Activated CD4-positive, alpha-beta memory T cell treated with anti-CD3 and anti-CD28 coated beads for 36 hours (primary cell): ENCODE data around the gene GFI1B. TPM values are rescaled to one million over a fixed set of nuclear protein-coding genes. Genes with fewer than 3 reads are reported as not detected.
"Not testable (repeated sequence)": the region's sequence is repeated elsewhere in the genome, so short reads cannot be mapped to it uniquely, and the experiment has no call there.

ENCODE experiments used
- CTCF ChIA-PET: fragments of 350-600 bp; sonication (Branson Sonifier 250); formaldehyde crosslinking; loops from one replicate; lab custom pipeline; 2021; ENCODE audit warnings: antibody characterized with exemption, inconsistent platforms; lab: Charles Lee
- POLR2A ChIA-PET: fragments of 350-600 bp; sonication (Branson Sonifier 250); formaldehyde crosslinking; loops from one replicate; lab custom pipeline; 2021; ENCODE audit warnings: antibody characterized with exemption; lab: Charles Lee
- DNase-seq: peaks from one replicate; pipeline ENCODE4 v3.0.0-alpha.2; 2020
- H3K27ac Mint-ChIP-seq: one replicate; pipeline ENCODE4 v1.8.0; 2021; ENCODE audit warnings: mixed read lengths
- H3K27me3 Mint-ChIP-seq: one replicate; pipeline ENCODE4 v1.8.0; 2021; ENCODE audit warnings: mixed read lengths
- H3K36me3 Mint-ChIP-seq: one replicate; pipeline ENCODE4 v1.8.0; 2021; ENCODE audit warnings: mixed read lengths
- H3K4me1 Mint-ChIP-seq: one replicate; pipeline ENCODE4 v1.8.0; 2021; ENCODE audit warnings: low read depth, mixed read lengths
- H3K4me3 Mint-ChIP-seq: one replicate; pipeline ENCODE4 v1.8.0; 2021; ENCODE audit warnings: mild to moderate bottlenecking, mixed read lengths
- H3K9me3 Mint-ChIP-seq: one replicate; pipeline ENCODE4 v1.8.0; 2021; ENCODE audit warnings: mixed read lengths
- intact Hi-C: fragments of 100-400 bp; cut with micrococcal nuclease; formaldehyde crosslinking; loops from one replicate; pipeline ENCODE4 v1.15.1; 2023
- total RNA-seq, 2 experiments: library from RNA; stranded (reverse); gene quantifications; one replicate each; pipeline ENCODE4 v1.2.3, GENCODE V29; 2021

Gene GFI1B
- total RNA-seq, 2 experiments from 2014 or later, result not detected

DNA sequence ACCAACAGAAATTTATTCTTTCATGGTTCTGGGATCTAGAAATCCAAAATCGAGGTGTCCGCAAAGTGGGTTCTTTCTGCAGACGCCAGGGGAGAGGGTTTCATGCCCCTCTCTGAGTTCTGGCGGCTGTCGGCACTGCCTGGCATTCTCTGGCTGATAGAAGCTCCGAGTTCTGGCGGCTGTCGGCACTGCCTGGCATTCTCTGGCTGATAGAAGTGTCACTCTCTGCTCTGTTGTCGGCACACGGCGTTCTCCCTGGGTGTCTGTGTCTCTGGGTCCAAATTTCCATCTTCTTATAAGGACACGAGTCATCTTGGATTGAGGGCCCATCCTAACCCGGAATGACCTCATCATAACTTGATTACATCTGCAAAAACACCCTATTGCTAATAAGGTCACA, 7.6 kb downstream of the GFI1B start:
- Mint-ChIP-seq H3K36me3 (no peaks in the 10 kb centered on the region), H3K4me1 (no peaks in the 10 kb centered on the region), H3K27me3 (peaks cover 12% of the 10 kb centered on the region), H3K9me3 (peaks cover 2% of the 10 kb centered on the region), H3K4me3 (no peak overlapping the region), H3K27ac (no peak overlapping the region)
- intact Hi-C loops, result no loop called here
- no peak for DNase-seq
- POLR2A ChIA-PET, result no interaction called here
- CTCF ChIA-PET, result no interaction called here

DNA sequence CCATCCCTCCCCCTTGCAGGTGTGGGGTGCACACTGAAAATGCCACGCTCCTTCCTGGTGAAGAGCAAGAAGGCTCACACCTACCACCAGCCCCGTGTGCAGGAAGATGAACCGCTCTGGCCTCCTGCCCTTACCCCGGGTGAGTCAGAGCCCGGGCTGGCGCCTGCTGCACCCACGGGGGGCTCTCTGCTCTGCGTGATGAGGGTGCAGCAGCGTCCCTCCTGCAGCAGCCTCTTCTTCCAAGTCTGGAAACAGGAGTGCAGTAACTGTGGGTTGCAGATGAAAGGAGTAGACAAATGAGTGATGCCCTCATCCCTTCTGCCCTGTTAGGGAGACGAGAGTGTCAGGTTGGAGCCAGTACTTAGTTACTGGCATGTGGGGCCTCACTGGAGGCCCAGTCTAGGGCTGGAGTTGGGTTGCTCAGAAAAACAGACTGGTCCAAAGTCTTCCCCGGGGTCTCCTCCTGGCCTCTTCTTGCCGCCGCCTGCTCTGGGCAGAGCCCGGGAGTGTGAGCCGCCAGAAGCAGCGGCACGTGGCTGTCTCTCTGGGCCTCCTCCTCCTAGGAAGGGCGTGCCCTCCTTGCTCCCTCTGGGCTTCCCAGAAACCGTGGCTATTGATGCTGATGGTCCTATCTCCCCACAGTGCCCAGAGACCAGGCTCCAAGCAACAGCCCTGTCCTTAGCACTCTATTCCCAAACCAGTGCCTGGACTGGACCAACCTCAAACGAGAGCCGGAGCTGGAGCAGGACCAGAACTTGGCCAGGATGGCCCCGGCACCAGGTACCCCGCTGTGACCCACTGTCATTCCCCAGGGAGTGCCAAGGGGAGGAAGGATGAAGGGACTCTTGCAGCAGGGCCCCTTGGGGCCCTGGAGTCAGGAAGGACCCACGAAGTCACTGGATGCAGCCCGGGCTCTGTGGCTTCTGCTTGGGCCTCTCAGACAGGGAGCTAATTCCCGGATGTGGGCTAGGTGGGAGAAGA, 8.4 kb downstream of the GFI1B start:
- Mint-ChIP-seq H3K27ac (no peak overlapping the region), H3K9me3 (peaks cover 2% of the 10 kb centered on the region), H3K36me3 (no peaks in the 10 kb centered on the region), H3K27me3 (peaks cover 9% of the 10 kb centered on the region), H3K4me1 (no peaks in the 10 kb centered on the region), H3K4me3 (no peak overlapping the region)
- ChIA-PET POLR2A (no interaction called here), CTCF (no interaction called here)
- DNase-seq, result no peak
- intact Hi-C loops, result no loop called here

DNA sequence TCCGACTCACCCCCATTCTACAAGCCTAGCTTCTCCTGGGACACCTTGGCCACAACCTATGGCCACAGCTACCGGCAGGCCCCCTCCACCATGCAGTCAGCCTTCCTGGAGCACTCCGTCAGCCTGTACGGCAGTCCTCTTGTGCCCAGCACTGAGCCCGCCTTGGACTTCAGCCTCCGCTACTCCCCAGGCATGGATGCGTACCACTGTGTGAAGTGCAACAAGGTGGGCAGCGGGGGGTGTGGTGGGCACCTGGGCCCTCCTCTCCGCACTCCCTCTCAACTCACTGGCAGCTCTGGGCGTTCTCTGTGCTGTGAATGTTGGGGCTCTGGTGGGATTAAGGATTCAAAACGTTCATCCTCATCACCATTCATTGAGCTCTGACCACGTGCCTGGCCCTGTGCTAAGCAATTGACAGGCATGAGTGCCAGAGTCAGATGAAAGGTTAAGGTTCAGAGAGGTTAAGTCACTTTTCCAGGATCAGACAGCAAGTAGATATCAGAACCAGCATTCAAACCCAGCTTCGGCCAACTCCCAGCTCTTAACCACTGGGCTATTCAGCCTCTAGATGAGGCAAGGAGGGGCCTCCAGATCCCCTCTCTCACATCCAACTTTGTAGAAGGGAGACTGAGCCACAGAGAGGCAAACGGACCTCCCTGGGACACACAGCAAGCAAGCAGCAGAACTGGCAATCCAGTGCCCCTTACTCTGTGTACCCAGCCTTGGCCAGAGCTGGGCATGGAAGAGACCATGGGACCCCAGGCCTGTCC, 9.9 kb downstream of the GFI1B start:
- ChIA-PET POLR2A (no interaction called here), CTCF (interaction anchor here (1.3 kb wide), 1 partner anchor 11 kb away, joined by 3 read pairs; no protein-coding TSS in a partner anchor)
- H3K4me1 Mint-ChIP-seq, result no peaks in the 10 kb centered on the region
- H3K9me3 Mint-ChIP-seq, result peaks cover 2% of the 10 kb centered on the region
- no peak overlapping the region for H3K27ac Mint-ChIP-seq
- H3K27me3 Mint-ChIP-seq, result peaks cover 18% of the 10 kb centered on the region
- intact Hi-C loops, result no loop called here
- H3K36me3 Mint-ChIP-seq, result no peaks in the 10 kb centered on the region
- H3K4me3 Mint-ChIP-seq, result no peak overlapping the region
- DNase-seq, result no peak

DNA sequence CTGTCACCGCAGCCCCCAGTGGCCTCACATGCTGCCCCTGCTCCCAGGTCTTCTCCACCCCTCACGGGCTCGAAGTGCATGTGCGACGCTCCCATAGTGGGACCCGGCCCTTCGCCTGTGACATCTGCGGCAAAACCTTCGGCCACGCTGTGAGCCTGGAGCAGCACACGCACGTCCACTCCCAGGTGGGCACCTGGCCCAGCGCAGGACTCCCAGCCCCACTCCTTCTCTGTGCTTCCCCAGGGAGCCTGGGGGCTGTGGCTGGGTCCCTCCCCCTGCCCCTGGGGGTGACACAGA, 10.5 kb downstream of the GFI1B start:
- POLR2A ChIA-PET, result no interaction called here
- no peaks in the 10 kb centered on the region for H3K36me3 Mint-ChIP-seq
- intact Hi-C loops, result no loop called here

DNA sequence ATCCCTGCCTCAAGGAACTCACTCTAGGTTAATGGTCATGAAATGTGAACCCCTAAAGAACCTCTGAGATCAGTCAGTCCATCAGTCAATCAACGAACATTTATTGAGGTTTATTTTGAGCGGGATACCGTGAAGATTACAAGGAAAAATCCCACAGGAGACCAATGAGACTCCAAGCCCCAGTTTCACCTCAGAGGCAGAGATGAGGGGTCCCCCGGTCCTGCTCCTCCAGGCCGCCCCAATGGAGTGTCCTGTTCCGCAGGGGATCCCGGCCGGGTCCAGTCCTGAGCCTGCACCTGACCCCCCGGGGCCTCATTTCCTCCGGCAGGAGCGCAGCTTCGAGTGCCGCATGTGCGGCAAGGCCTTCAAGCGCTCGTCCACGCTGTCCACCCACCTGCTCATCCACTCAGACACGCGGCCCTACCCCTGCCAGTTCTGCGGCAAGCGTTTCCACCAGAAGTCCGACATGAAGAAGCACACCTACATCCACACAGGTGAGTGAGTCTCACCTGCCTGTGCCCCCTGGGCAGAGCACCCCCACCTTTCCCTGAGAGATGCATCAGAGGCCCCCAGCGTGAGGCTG, 11.0 kb downstream of the GFI1B start:
- Mint-ChIP-seq H3K27me3 (peaks cover 26% of the 10 kb centered on the region), H3K36me3 (no peaks in the 10 kb centered on the region), H3K9me3 (peaks cover 2% of the 10 kb centered on the region), H3K4me1 (peaks cover 2% of the 10 kb centered on the region), H3K27ac (no peak overlapping the region), H3K4me3 (no peak overlapping the region)
- CTCF ChIA-PET, result no interaction called here
- DNase-seq, result no peak
- POLR2A ChIA-PET, result no interaction called here
- intact Hi-C loops, result no loop called here

More for the DNA sequence above, 10.5 kb downstream of the GFI1B start:
- Mint-ChIP-seq H3K9me3 (peaks cover 2% of the 10 kb centered on the region), H3K4me1 (no peaks in the 10 kb centered on the region), H3K4me3 (no peak overlapping the region), H3K27ac (no peak overlapping the region), H3K27me3 (peaks cover 22% of the 10 kb centered on the region)
- DNase-seq, result no peak
- CTCF ChIA-PET, result interaction anchor here (1.3 kb wide), 1 partner anchor 11 kb away, joined by 3 read pairs; no protein-coding TSS in a partner anchor

DNA sequence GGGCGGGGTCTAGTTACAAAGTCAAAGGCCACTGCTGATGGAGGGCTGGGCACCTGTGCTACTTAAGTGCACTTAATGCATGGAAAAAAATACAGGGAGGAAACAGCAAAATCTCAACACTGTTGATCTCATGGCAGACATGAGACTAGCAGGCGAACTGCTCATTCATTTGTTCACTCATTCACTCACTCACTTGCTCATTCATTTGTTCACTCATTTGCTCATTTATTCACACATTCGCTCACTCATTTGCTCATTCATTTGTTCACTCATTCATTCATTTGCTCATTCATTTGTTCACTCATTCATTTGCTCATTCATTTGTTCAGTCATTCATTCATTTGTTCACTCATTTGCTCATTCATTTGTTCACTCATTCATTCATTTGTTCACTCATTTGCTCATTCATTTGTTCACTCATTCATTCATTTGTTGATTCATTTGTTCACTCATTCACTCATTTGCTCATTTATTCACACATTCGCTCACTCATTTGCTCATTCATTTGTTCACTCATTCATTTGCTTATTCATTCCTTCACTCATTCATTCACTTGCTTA, 11.6 kb downstream of the GFI1B start:
- H3K4me3 Mint-ChIP-seq, POLR2A ChIA-PET, H3K27ac Mint-ChIP-seq, H3K9me3 Mint-ChIP-seq, H3K4me1 Mint-ChIP-seq, intact Hi-C loops, H3K36me3 Mint-ChIP-seq, CTCF ChIA-PET: not testable (repeated sequence)
- peaks cover 29% of the 10 kb centered on the region for H3K27me3 Mint-ChIP-seq
- peak; percentile 17 for DNase-seq

DNA sequence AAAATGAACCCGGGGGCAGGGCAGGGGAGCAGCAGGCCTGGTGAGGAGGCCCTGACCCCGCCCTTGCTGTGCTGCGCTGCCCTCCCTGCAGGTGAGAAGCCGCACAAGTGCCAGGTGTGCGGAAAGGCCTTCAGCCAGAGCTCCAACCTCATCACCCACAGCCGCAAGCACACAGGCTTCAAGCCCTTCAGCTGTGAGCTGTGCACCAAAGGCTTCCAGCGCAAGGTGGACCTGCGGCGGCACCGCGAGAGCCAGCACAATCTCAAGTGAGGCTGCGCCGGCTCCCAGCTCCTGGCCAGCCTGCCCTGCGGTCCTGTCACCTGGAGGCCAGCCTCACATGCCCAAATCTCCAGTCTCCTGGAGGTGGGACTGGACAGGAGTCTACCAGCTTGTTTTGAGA, 12.3 kb downstream of the GFI1B start:
- H3K36me3 Mint-ChIP-seq, result no peaks in the 10 kb centered on the region
- ChIA-PET POLR2A (no interaction called here), CTCF (no interaction called here)
- H3K27ac Mint-ChIP-seq, result no peak overlapping the region
- intact Hi-C loops, result no loop called here
- peaks cover 2% of the 10 kb centered on the region for H3K9me3 Mint-ChIP-seq
- H3K4me1 Mint-ChIP-seq, result peaks cover 4% of the 10 kb centered on the region
- DNase-seq, result no peak
- no peak overlapping the region for H3K4me3 Mint-ChIP-seq
- H3K27me3 Mint-ChIP-seq, result peaks cover 31% of the 10 kb centered on the region

DNA sequence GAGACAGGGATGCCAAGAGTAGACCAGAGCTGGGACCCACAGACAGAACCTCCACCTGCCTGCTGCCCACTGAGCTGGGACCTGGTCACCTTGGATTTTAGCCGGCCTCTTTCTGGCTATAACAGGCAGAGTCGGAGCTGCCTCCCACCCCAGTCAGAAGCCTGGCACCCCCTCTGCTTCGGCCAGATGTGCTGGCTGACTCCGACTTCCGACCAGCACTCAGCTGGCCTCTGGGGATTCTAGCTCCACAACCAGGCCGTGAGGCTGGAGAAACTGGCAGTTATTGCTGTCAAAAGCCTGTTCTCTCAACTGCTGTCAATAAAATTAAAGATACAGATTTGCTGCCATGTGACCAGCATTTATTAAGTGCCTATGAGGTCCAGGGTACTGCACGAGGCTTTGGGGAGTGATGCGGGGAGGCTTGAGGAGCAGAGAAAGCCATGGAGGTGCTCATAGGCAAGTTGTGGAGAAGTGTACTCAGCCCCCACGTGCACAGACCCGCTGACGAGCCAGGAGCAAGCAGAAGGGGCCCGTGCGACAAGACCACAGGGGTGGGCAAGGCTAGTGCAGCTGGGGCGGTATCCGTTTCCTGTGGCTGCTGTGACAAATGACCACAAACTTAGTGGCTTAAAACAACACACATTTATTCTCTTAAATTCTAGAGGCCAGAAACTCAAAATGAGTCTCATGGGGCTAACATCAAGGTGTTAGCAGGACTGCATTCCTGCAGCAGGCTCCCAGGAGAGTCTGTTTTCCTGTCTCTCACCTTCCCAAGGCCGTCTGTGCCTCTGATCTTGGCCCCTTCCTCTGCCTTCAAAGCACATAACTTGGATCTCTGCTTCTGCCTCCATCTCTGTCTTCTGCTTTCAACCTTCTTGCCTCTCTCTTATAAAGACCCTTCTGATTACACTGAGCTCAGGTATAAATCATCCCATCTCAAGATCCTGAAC, 13.1 kb downstream of the GFI1B start:
- peaks cover 2% of the 10 kb centered on the region for H3K9me3 Mint-ChIP-seq
- H3K27me3 Mint-ChIP-seq, result peaks cover 33% of the 10 kb centered on the region
- H3K4me3 Mint-ChIP-seq, result no peak overlapping the region
- H3K4me1 Mint-ChIP-seq, result peaks cover 4% of the 10 kb centered on the region
- POLR2A ChIA-PET, result no interaction called here
- intact Hi-C loops, result no loop called here
- H3K27ac Mint-ChIP-seq, result no peak overlapping the region
- no peaks in the 10 kb centered on the region for H3K36me3 Mint-ChIP-seq
- CTCF ChIA-PET, result interaction anchor here (0.7 kb wide), 1 partner anchor 20 kb away, joined by 3 read pairs; no protein-coding TSS in a partner anchor
- DNase-seq, result no peak

DNA sequence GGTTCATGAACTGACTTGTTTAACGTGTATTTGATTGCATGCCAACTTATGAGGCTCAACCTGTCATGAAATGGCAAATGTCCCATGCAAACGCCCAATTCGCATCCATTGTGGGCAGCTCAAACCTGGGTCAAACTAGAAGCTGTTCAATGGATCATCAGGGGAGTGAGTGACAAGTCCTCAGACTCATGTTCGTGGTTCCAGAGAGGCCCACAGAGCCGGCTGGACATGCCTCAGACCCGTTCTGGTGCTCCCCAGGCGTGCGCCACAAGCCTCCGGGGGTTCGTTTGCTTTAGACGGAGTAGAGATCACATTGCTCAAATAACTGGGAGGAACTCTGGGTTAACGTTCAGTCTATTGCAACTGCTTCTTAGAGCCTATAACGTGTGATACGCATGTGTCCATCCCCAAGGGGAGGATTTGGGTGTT, 15.0 kb downstream of the GFI1B start:
- Mint-ChIP-seq H3K4me3 (no peak overlapping the region), H3K27me3 (peaks cover 35% of the 10 kb centered on the region), H3K27ac (no peak overlapping the region), H3K36me3 (no peaks in the 10 kb centered on the region), H3K4me1 (peaks cover 4% of the 10 kb centered on the region), H3K9me3 (peaks cover 2% of the 10 kb centered on the region)
- ChIA-PET CTCF (no interaction called here), POLR2A (no interaction called here)
- no peak for DNase-seq
- intact Hi-C loops, result no loop called here

DNA sequence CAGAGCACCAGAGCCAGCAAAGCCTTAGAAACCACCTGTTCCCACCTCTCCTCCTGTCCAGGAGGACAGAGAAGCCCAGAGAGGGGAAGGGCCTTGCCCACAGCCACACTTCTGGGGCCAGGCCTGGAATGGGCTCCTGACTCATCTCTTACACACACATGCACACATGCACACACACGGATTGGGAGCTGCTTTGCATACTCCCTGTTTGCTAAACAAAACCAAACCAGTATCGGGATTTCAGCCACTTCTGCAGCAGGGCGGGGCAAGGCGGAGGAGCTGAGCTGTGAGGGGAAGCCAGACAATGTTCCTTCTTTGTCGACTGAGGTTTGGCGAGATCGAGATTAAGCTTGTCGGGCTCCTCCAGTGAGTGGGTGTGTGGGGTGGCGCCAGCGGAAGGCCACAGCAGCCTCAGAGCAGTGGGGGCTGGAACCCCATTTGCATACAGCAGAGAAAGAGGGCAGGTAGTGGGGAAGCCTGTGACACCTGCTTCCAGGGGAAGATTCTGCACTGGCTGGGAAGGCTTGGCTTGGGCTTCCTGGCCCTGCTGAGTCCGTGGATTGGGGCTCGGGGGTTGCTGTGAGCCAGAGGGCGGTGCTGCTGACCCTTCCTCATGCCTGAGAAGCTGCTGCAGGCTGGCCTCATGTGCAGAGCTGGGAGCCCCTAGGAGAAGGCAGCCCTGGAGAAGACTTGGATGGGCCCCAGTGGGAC, 16.1 kb downstream of the GFI1B start:
- CTCF ChIA-PET, result no interaction called here
- intact Hi-C loops, result no loop called here
- POLR2A ChIA-PET, result no interaction called here
- no peaks in the 10 kb centered on the region for H3K36me3 Mint-ChIP-seq
- H3K4me3 Mint-ChIP-seq, result no peak overlapping the region
- peaks cover 2% of the 10 kb centered on the region for H3K9me3 Mint-ChIP-seq
- peaks cover 38% of the 10 kb centered on the region for H3K27me3 Mint-ChIP-seq
- H3K27ac Mint-ChIP-seq, result no peak overlapping the region
- DNase-seq, result peak; percentile 13
- H3K4me1 Mint-ChIP-seq, result peaks cover 4% of the 10 kb centered on the region

DNA sequence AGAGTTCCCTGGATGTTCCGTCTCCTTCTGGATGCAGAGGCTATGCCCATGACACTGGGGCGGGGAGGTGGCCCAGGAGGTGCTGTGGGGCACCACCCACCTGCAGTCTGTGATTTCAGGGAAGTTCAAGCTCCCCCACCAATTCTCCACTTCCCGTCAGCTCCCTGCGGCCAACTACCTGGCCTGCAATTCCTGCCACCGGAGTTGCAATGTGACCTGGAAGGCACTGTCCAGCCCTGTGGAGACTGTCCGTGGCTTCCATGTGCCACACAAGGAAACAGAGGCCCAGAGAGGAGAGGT, 16.6 kb downstream of the GFI1B start:
- no peak overlapping the region for H3K4me3 Mint-ChIP-seq
- intact Hi-C loops, result no loop called here
- CTCF ChIA-PET, result no interaction called here
- peaks cover 4% of the 10 kb centered on the region for H3K4me1 Mint-ChIP-seq
- peaks cover 39% of the 10 kb centered on the region for H3K27me3 Mint-ChIP-seq
- H3K27ac Mint-ChIP-seq, result no peak overlapping the region
- H3K9me3 Mint-ChIP-seq, result peaks cover 2% of the 10 kb centered on the region
- no peaks in the 10 kb centered on the region for H3K36me3 Mint-ChIP-seq
- DNase-seq, result no peak
- POLR2A ChIA-PET, result no interaction called here
